Stimulated activated CD8-positive, alpha-beta memory T cell treated with anti-CD3 and anti-CD28 coated beads, Interleukin-7, amount 100 ng/mL, for 1 hour (primary cell): ENCODE results near the gene ACTL6B.
"Not testable (repeated sequence)": the region's sequence is repeated elsewhere in the genome, so short reads cannot be mapped to it uniquely, and the experiment has no call there.

Source experiments
- DNase-seq, 2 donors: peaks; one replicate each; pipeline ENCODE4 v3.0.0-alpha.2; 2020; ENCODE audit warnings: low read depth in 2 of 2

Gene ACTL6B

DNA sequence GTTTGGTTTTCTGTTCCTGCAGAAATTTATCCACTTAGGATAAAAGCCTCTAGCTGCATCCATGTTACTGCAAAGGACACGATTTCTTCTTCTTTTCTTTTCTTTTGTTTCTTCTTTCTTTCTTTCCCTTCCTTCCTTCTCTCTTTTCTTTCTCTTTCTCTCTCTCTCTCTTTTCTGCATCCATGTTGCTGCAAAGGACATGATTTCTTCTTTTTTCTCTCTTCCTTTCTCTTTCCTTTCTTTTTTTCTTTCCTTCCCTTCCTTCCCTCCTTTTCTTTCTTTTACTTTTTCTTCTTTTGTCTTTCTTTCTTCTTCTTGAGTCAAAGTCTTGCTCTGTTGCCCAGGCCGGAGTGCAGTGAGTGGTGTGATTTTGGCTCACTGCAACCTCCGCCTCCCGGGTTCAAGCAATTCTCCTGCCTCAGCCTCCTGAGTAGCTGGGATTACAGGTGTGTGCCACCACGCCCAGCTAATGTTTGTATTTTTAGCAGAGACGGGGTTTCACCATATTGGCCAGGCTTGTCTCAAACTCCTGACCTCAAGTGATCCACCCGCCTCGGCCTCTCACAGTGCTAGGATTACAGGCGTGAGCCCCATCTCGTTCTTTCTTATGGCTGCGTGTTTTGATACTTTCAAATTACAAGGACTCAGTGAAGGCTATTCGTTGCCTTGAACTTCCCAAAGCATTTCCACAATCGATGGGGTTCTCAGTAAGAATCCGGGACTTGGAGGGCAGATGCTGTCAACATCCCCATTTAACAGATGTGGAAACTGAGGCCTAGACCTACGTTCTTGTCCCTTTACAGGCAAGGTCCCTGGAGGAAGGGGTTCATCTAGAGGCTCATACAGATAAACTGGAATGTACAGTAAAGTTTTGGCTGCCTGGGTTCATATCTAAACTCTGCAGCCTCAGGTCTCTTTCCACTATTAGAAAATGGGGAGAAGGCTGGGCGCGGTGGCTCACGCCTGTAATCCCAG, 15.4 kb upstream of the ACTL6B start:
- no peak for DNase-seq

DNA sequence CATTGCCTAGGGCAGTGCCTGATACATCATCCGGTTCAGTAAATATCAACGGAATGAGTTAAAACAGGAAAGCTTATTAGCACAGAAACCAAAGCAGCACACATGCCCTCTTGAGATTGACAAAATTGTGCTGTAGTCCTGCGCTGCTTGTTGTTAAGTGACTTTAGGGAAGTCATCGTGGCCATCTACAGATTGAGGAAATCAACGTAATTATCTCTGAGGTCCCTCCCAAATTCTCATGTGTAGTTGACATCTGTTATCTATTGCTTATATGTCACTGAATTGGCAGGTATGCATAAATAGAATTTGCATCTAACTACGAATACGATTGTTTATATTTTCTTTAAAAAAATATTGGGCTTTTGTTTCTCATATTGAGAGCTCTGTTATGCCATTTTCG, 13.8 kb upstream of the ACTL6B start:
- DNase-seq = no peak

DNA sequence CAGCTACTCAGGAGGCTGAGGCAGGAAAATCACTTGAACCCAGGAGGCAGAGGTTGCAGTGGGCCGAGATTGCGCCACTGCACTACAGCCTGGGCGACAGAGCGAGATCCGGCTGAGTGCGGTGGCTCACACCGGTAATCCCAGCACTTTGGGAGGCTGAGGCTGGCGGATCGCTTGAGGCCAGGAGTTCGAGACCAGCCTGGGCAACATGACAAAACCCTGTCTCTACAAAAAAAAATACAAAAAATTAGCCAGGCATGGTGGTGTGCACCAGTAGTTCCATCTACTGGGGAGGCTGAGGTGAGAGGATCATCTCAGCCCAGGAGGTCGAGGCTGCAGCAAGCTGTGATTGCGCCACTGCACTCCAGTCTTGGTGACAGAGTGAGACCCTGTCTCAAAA, 12.9 kb upstream of the ACTL6B start:
- not testable (repeated sequence) for DNase-seq

DNA sequence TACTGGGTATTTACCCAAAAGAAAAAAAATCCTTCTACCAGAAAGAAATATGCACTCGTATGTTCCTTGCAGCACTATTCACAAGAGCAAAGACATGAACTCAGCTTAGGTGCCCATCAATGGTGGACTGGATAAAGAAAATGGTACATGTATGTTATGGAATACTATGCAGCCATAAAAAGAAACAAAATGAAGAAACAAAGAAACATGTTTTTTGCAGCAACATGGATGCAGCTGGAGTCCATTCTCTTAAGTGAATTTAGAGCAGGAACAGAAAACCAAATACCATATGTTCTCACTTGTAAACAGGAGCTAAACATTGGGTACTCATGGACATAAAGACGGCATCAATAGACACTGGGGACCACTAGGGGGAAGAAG, 11.8 kb upstream of the ACTL6B start:
- DNase-seq = no peak

DNA sequence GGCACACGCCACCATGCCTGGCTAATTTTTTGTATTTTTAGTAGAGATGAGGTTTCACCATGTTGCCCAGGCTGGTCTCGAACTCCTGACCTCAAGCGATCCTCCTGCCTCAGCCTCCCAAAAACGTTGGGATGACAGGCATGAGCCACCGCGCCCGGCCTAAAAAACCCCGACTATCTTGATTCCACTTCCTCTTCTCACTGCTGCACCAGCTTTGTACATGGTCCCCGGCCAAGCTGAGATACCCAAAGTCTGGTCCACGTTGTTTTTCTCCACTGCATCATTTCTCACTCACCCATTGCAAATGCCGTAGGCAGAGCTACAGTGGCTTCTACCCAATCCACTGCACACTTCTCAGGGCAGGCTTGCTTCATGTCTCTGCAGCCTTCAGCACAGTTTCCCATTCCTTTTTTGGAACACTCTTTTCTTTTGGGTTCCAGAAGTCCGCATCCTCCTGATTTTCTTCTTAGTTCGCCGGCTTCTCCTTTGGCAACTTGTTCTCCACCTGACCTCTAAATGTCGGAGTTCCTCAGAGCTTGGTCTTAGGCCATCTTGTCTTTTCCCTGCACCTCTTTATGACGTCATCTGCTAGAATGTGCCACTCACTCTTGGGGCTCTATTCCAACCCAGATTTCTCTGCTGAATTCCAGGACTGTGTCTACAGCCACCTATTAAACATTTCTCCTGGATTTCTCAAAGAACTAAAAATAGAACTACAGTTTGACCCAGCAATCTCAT, 11.3 kb upstream of the ACTL6B start:
- DNase-seq = no peak

DNA sequence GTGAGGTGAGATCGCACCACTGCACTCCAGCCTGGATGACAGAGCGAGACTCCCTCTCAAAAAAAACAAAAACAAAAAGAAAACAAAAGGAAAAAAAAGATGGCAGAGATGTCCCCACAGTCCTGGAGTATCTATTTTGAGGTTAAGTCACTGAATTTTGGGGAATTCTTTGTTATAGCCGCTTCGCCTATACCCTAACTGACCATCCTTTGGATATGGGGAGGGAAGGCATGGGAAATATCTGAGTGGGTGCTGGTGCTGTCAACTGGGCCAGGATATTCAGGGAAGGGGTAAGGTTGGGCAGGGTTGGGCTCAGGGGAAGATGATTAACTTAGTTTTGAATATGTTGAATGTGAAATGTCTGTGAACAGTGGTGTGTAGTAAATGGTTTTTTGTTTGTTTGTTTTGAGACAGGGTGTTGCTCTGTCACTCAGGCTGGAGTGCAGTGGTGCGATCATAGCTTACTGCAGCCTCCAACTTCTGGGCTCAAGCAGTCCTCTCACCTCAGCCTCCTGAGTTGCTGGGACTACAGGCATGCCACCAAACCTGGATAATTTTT, 9.0 kb upstream of the ACTL6B start:
- no peak for DNase-seq

DNA sequence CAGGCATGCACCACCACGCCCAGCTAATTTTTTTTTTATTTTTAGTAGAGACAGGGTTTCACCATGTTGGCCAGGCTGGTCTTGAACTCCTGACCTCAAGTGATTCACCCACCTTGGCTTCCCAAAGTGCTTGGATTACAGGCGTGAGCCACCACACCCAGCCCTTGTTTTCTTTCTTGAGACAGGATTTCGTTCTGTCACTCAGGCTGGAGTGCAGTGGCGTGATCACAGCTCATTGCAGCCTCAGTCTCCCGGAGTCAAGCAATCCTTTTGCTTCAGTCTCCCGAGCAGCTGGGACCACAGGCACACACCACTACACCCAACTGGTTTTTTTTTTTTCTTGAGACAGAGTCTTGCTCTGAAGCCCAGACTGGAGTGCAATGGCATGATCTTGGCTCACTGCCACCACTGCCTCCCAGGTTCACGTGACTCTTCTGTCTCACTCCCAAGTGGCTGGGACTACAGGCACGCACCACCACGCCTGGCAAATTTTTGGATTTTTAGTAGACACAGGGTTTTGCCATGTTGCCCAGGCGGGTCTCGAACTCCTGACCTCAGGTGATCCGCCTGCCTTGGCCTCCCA, 6.0 kb upstream of the ACTL6B start:
- DNase-seq = not testable (repeated sequence)

DNA sequence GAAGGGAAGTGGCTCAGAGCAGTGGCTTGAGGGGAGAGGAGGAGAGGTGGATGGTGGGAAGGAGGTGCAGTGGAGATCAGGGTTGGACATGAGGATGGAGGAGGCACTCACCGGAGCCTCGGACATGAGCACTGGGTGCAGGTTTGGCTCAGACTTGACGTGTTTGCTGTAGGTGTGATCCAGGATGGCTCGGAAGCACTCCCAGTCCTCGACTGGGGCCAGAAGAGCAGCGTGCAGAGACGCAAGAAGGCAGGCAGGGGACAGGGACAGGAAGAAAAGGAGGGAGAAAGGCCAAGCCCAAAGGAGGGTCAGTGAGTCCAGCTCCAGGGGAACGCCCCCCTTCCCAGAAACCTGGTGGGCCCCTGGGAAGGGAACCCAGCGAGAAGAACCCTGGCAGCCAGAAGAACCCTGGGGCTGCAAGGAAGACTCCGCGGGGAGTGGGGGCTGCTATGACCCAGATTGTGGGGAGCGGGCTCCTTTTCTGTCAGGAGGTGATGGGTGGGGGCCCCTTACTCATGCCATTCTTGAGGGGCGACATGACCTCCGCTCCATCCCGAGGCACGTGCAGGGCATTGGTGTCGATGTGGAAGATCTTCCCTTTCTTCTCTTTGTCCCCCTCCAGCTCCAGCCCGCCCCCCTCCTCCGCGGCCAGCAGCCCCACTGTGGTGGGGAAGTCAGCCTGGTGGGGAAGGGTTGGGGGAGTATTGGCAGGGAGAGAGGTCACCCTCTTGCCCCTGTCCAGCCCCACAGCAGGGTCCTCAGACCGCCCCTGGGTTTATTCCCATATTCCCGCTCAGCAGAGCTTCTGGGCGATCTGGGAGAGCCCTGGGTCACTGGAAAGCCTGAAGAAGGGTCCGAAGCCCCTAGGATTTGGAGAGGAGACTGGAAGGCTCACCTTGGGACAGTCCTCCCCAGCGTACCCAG, 1.1 kb downstream of the ACTL6B start:
- DNase-seq = no peak

DNA sequence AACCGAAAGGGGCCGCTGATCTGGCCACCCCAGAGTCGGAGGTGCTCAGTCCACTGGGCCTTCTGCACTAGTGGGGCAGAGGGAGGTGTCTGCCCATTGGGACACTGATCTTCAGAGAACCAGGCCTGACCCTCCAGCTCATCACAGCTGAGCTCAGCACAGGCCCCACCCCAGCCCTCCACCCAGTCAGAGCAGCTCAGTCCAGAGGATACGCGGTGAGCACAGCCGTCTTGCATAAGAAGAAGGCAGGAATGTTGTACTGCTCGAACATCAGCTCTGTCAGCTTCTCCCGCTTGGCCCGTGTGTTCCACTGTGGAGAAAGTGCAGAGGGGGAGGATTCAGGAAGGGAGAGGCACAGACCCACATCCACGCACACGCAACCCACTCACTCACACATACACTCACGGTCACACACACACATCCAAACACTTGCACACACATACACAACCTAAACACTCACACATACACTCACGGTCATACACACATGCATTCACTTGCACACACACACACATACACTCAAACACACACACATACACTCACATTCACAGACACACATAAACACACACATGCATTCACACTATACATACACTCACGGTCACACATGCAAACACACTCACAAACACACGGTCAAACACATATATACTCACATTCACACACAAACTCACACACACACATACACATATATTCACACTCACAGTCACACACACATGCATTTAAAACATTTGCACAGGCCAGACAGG, 6.3 kb downstream of the ACTL6B start:
- no peak for DNase-seq

DNA sequence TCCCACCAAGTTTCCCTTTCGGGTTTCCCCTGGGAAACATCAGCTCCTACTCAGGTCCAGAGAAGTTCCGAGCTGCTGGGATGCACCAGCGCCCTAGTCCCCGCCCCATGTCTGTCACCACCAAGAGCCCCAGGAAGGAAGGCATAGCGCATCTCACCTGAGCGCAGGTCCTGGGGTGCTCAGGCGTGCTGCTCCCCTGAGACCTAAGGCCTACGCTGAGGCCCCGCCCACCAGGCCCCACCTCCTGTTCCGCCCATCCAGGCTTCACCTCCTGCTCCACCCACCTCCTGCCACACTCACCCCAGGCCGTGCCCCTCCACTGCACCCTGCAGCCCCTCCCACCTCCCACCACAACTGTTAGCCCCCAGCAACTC, 13.7 kb downstream of the ACTL6B start:
- DNase-seq = no peak

DNA sequence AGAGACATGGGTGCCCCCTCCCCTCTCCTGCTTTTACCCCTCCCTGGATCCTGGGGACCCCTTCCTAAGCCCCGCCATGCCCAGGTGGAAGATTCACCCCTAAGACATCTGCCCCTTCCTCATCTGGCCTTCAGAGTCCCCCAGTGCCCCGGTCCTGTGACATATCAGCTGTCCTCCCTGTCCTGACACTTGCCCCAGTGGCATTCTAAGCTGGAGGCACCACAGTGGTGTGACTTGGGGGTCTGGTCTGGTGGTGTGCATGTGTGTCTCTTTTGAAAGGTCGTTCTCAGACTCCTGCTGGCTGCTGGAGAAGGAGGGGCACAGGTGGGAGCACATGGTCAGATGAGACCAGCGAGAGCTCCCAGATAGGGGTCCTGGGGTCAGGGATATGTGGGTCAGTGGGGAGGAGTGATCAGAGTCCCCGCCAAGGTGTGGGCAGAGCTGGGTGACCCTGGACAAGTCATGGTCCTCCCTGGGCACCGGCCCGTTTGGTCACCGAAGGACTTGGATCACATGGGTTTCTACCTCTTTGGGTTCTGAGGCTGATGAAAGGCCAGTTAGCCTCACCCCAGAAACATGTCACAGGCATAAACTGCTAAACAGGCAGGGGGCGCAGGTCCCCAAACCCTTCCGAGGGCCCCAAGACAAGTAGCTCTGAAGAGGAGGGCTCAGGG, 14.3 kb downstream of the ACTL6B start:
- DNase-seq = no peak

DNA sequence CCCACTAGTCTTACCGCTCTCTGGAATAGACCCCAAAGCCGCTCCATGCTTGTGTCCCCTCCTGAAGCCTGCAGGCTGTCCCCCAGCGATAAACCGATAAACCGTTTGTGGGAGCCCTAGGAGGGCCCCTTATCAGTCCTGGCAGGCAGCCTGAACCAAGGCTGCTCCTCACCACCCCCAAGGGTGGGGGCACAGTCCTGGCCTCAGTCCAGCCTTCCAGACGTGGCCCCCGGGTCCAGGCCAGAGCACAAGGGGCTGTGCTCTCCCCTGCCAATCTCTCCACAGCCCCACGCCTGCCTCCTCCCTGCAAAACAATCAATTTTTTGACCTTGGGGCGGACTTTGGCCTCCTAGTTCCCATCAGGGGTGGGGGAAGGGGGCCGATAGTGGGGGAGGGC, 14.8 kb downstream of the ACTL6B start, which contains the start of gene TFR2:
TSS of gene TFR2 (minus strand) at position 90 of the 397 bp plus-strand sequence. CDS start at position 47, 43 bp downstream.
- DNase-seq = no peak

DNA sequence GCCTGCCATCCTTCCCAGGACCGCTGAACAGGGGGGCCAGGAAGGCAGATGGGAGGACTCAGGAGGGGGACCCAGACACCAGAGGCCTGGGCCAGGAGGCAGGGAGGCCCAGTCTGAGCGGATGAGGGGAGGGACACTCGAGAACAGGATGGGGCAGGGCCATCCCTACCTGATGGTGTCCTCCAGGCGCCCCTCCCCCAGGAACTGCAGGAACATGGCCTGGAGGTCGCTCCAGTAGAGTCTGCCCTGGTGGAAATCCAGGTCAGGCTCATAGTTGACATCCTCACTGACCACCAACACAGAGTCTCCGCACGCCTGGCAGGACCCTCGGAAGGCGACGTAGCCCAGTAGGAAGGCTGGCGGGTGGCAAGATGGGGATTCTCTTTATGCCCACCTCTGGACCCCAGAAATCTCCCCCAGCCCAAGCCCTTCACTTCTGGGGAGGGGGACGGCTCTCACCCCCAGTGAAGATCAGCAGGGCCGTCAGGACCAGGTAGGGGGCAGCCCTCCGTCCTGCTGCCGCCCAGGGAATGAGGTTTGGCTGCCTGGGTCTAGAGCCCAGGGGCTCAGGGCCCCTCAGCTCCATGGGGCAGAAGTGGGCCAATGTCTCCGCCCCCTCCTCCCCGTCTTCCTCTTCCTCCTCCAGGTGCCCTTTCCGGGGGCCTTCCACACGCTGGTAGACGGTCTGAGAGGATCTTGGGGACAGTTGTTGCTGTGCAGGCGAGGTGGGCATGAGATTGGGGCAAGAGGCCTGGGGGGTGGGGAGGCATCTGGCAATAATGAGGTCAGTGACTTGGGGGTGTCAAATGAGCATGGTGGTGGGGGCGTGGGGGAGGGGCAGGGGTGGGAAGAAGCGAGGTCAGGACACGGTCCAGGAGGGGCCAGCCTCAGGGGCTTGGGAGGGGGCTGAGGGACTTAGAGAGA, 15.5 kb downstream of the ACTL6B start:
- no peak for DNase-seq

DNA sequence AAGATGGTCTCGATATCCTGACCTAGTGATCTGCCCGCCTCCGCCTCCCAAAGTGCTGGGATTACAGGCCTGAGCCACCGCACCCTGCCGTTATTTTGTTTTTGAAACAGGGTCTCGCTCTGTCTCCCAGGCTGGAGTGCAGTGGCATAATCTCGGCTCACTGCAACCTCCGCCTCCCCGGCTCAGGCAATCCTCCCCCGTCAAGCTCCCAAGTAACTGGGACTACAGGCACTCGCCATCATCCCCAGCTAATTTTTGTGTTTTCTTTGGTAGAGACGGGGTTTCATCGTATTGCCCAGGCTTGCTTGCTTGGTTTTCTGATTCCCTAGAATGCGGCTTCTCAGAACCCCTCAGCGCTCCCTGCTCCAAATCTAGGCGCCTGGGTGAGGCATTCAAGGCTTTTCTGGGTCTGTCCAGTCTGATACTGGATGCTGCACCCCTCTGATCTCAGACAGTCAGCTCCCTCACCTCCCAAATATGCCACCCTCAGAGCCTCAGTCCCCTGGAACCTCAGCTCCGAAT, 16.2 kb downstream of the ACTL6B start:
- no peak for DNase-seq

DNA sequence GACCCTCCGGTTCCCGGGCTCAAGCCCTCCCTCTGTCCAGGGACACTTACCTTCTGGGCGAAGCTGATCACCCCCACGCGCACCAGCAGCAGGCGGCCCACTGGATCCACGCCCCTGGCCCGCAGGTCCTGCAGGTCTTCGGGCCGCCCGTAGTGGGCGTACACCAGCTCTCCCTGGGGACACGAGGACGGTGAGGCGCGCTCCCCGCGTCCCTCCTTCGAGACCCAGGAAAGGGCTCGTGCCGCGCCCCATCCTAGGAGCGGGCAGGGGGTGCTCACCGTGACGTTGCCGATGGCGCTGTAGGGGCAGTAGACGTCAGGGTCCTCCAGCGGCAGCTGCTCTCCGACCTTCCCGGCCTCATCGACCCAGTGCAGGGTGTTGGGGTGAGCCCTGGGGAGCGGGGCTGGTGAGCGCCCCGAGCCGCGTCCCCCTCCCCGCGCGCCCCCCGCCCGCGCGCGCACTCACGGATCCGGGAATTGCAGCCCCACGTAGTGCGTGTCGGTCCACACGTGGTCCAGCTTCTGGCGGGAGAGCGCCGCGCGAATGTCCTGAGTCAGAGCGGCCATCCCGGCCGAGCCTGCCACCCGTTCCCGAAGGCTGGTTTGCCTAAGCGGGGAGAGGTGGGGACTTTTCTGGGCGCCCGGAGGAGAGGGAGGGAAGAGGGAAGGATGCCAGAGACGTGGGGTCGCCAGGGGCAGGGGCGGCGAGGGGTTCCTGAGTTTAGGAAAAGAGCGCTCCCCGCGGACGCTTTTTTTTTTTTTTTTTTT, 23.1 kb downstream of the ACTL6B start:
- DNase-seq = peak in 1 of 2 donors; percentile 25

DNA sequence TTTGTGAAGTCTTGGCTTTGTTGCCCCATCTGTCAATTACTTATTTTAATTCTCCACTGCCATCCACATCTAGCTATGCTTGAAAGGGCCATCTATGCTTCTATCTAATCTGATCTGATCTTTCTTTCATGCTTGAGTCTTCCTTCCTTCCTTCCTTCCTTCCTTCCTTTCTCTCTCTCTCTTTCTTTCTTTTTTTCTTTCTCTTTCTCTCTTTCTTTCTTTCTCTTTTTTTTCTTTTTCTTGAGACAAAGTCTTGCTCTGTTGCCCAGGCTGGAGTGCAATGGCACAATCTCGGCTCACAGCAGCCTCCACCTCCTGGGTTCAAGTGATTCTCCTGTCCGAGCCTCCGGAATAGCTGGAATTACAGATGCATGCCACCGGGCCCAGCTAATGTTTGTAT, 26.2 kb downstream of the ACTL6B start:
- DNase-seq = no peak

DNA sequence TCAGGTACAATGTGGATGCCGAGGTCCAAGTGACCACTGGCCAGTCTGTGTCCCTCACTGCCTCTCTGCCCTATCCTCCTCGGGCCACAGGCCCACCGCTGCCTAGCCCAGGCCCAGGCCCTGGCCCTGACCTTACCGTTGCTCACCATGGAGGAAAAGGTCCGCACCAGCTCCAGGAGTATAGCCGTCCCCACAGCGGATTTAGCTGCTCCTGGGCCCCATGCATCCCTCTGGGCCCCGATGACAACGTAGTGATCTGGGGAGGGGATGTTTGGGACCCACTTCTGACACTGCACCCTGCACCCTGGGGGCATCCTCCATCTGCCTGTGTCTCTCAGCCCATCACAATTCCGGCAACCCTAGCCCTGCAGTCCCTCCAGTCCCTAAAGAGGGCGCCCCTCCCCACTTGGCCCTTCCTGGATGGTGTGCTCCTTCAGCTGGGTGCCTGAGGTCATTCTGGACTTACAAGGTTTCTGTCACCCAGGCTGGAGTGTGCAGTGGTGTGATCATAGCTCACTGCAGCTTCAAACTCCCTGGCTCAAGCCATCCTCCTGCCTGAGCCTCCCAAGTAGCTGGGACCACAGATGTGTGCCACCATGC, 27.0 kb downstream of the ACTL6B start:
- no peak for DNase-seq

DNA sequence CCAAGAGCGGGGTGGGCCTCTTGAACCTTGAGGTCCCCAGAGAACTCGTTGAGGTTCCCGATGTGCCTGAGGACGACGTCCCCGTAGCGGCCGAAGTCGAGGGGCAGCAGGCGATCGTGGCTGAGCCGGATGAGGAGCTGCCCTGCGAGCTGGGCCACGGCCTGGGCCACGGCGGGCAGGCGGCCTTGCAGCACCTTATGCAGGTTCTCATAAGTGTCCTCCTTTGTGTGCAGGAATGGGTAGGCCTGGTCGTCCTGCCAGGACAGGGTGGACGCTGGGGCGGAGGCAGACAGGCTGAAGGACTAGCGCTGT, 29.1 kb downstream of the ACTL6B start:
- no peak for DNase-seq
